GM23248 (cell line): ENCODE results near the gene TAF1C. TPM values are rescaled to one million over a fixed set of nuclear protein-coding genes. Genes with fewer than 3 reads are reported as not detected.

Source experiments
- DNase-seq: peaks from one replicate; pipeline ENCODE4 v3.0.0-alpha.2; 2015
- H2AFZ ChIP-seq: fragments of 200-600 bp; sonication (generic); 2 replicates; pipeline ENCODE4 v1.6.1; 2016; ENCODE audit warnings: antibody characterized with exemption
- H3F3A ChIP-seq: fragments of 200-600 bp; sonication (generic); 2 replicates; pipeline ENCODE4 v1.6.1; 2016; ENCODE audit warnings: mild to moderate bottlenecking, antibody characterized with exemption, mixed run types; ENCODE audit not compliant: insufficient read depth
- H3K27ac ChIP-seq: fragments of 200-600 bp; sonication (generic); 2 replicates; pipeline ENCODE4 v1.5.1; 2016; ENCODE audit warnings: mild to moderate bottlenecking
- H3K27me3 ChIP-seq: fragments of 200-600 bp; sonication (generic); replicated peaks from 2 replicates; pipeline ENCODE4 v1.6.1; 2016; ENCODE audit warnings: mild to moderate bottlenecking; ENCODE audit not compliant: insufficient read depth
- H3K36me3 ChIP-seq: fragments of 200-600 bp; sonication (generic); 2 replicates; pipeline ENCODE4 v1.6.1; 2016; ENCODE audit warnings: low read depth, mild to moderate bottlenecking
- H3K4me1 ChIP-seq: fragments of 200-600 bp; sonication (generic); 2 replicates; pipeline ENCODE4 v1.6.1; 2016; ENCODE audit warnings: mild to moderate bottlenecking; ENCODE audit not compliant: insufficient read depth
- H3K4me2 ChIP-seq: fragments of 200-600 bp; sonication (generic); one replicate; pipeline ENCODE4 v1.6.1; 2016; ENCODE audit warnings: mild to moderate bottlenecking; ENCODE audit not compliant: unreplicated experiment
- H3K4me3 ChIP-seq: fragments of 200-600 bp; sonication (generic); 2 replicates; pipeline ENCODE4 v1.5.1; 2016; ENCODE audit warnings: mild to moderate bottlenecking
- H3K79me2 ChIP-seq: fragments of 200-600 bp; sonication (generic); 2 replicates; pipeline ENCODE4 v1.6.1; 2016; ENCODE audit warnings: mild to moderate bottlenecking; ENCODE audit not compliant: insufficient read depth
- H3K9ac ChIP-seq: fragments of 200-600 bp; sonication (generic); 2 replicates; pipeline ENCODE4 v1.6.1; 2016; ENCODE audit warnings: mild to moderate bottlenecking
- H3K9me2 ChIP-seq: fragments of 200-600 bp; sonication (generic); 2 replicates; pipeline ENCODE4 v1.6.1; 2016; ENCODE audit warnings: mixed run types, mild to moderate bottlenecking, moderate library complexity; ENCODE audit not compliant: insufficient read depth
- H3K9me3 ChIP-seq: fragments of 200-600 bp; sonication (generic); one replicate; pipeline ENCODE4 v1.6.1; 2017; ENCODE audit warnings: low read depth
- H4K20me1 ChIP-seq: fragments of 200-600 bp; sonication (generic); 2 replicates; pipeline ENCODE4 v1.6.0; 2016; ENCODE audit not compliant: insufficient read depth
- EZH2 ChIP-seq: fragments of 200-600 bp; sonication (generic); IDR thresholded peaks from 2 replicates; pipeline ENCODE4 v1.6.1; 2018; ENCODE audit warnings: antibody characterized with exemption, mild to moderate bottlenecking; ENCODE audit not compliant: insufficient read depth, poor library complexity, severe bottlenecking
- EZH2phosphoT487 ChIP-seq: fragments of 200-600 bp; sonication (generic); IDR thresholded peaks from 2 replicates; pipeline ENCODE4 v1.6.1; 2018; ENCODE audit warnings: antibody characterized with exemption, moderate library complexity, mild to moderate bottlenecking, low read depth; ENCODE audit not compliant: insufficient read depth
- WGBS, 2 experiments: methylation state at CpG; one replicate each; pipeline ENCODE4 v1.1.6; 2015 to 2017; ENCODE audit warnings: low lambda C conversion rate in 2 of 2, low coverage in 1 of 2; ENCODE audit errors: missing lambda C conversion rate in 2 of 2; 5-methylcytosine and 5-hydroxymethylcytosine counted together
- in situ Hi-C: fragments of 300-500 bp; cut with MboI; formaldehyde crosslinking; loops from 2 replicates; pipeline ENCODE4 v1.15.0; 2020
- polyA plus RNA-seq: library from polyadenylated mRNA; unstranded; fragments of >200 nt; fragmentation: Nextera tagmentation; extraction: Ambion mirVana; gene quantifications from 2 replicates; pipeline ENCODE4 v1.2.1, GENCODE V29; 2016
- total RNA-seq: library from RNA; depleted of rRNA; stranded (reverse); fragments of >200 nt; shearing (Covaris generic); gene quantifications from 2 replicates; pipeline ENCODE4 v1.2.3, GENCODE V29; 2014

Gene TAF1C
- total and polyA plus RNA-seq, 2 experiments from 2014 or later: 18.1 to 31.5 TPM

DNA sequence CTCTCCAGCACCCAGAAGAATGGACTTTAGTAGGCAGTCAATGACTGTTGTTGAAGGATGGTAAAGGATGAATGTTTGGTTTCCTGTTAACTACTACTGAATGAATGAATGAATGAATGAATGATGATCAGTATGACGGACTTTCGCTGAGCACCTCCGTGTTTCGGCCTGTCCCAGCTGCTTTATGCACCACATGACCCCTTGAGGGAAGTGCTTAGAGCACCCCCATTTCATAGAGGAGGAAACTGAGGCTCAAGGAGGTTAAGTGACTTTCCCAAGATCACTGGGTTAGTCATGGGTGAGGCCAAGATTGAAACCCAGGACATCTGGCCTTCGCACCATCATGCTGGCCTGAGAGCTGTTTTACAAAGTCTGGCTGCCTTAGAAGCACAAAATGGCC, 46.1 kb upstream of the TAF1C start:
- no peaks in the 10 kb centered on the region for H3F3A ChIP-seq
- H3K4me2 ChIP-seq: no peak overlapping the region
- no peaks in the 10 kb centered on the region for H3K9me2 ChIP-seq
- no peaks in the 10 kb centered on the region for H3K79me2 ChIP-seq
- in situ Hi-C loops: no loop called here
- peaks cover 4% of the 10 kb centered on the region; the same call in 1 of the 2 replicates for H3K27me3 ChIP-seq
- no peaks in the 10 kb centered on the region for H3K36me3 ChIP-seq
- H3K9me3 ChIP-seq: no peaks in the 10 kb centered on the region
- 87 to 88% methylated on average over 5 of the region's 5 CpGs for WGBS, 2 experiments
- TF ChIP-seq EZH2phosphoT487 (no peak), EZH2 (no peak)
- no peak for DNase-seq
- no peaks in the 10 kb centered on the region for H4K20me1 ChIP-seq
- H3K4me3 ChIP-seq: no peak overlapping the region
- H3K27ac ChIP-seq: no peak overlapping the region
- no peak overlapping the region for H2AFZ ChIP-seq
- no peak overlapping the region for H3K9ac ChIP-seq
- peaks cover 17% of the 10 kb centered on the region for H3K4me1 ChIP-seq

DNA sequence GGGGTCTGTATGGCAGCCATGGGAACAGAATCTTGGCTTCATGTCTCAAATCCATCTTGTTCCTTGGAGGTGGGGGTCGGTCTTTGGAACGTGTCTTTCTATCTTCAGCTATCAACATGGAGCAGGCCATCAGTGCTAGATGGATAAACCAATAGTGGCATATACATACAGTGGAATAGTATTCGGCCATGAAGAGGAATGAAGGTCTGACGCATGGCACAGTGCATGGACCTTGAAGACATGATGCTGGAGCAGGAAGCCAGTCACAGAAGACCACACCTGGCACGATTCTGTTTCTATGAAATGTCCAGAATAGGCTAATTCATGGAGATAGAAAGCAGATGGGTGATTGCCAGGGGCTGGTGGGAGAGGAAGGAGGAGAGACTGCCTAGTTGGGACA, 45.2 kb upstream of the TAF1C start:
- H3K27ac ChIP-seq: no peak overlapping the region
- in situ Hi-C loops: no loop called here
- H2AFZ ChIP-seq: no peak overlapping the region
- no peak for TF ChIP-seq EZH2phosphoT487
- TF ChIP-seq EZH2: no peak
- H3K79me2 ChIP-seq: no peaks in the 10 kb centered on the region
- no peak overlapping the region for H3K4me3 ChIP-seq
- no peaks in the 10 kb centered on the region for H4K20me1 ChIP-seq
- no peaks in the 10 kb centered on the region for H3K36me3 ChIP-seq
- WGBS, 2 experiments: 88 to 89% methylated on average over 5 of the region's 5 CpGs
- DNase-seq: no peak
- H3K9me3 ChIP-seq: no peaks in the 10 kb centered on the region
- no peaks in the 10 kb centered on the region for H3F3A ChIP-seq
- no peak overlapping the region for H3K9ac ChIP-seq
- no peak overlapping the region for H3K4me2 ChIP-seq
- no peaks in the 10 kb centered on the region for H3K9me2 ChIP-seq
- H3K27me3 ChIP-seq: no peaks in the 10 kb centered on the region; the same call in 1 of the 2 replicates
- peaks cover 22% of the 10 kb centered on the region for H3K4me1 ChIP-seq

DNA sequence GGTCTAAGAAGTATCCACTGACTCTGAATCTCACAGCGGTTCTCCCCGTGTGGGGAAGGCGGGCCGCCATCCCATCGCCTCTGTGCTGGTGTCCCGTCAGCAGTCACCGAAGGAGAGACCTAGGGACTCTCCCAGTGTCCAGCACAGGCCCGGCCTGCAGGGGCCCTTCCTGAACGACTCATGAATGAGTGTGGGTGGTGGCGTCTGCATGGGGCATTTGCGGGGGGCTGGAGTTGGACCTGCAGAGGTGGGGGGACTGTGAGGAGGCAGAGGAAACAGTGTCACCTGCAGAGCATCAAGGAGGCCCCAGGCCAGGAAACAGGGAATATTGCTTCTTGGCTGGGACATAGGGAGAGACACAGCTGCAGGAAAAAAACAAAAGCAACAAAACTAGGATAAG, 42.6 kb upstream of the TAF1C start:
- no peaks in the 10 kb centered on the region for H3K9me3 ChIP-seq
- no peaks in the 10 kb centered on the region for H3K36me3 ChIP-seq
- no peak overlapping the region for H3K27ac ChIP-seq
- H3K4me3 ChIP-seq: no peak overlapping the region
- H3K9me2 ChIP-seq: no peaks in the 10 kb centered on the region
- no peak overlapping the region for H2AFZ ChIP-seq
- DNase-seq: no peak
- in situ Hi-C loops: no loop called here
- no peaks in the 10 kb centered on the region for H3K79me2 ChIP-seq
- H4K20me1 ChIP-seq: no peaks in the 10 kb centered on the region
- no peak overlapping the region for H3K9ac ChIP-seq
- WGBS, 2 experiments: 89 to 90% methylated on average over 10 to 11 of the region's 11 CpGs
- TF ChIP-seq EZH2phosphoT487: no peak
- no peak for TF ChIP-seq EZH2
- no peaks in the 10 kb centered on the region for H3F3A ChIP-seq
- peaks cover 22% of the 10 kb centered on the region for H3K4me1 ChIP-seq
- H3K4me2 ChIP-seq: no peak overlapping the region
- no peaks in the 10 kb centered on the region for H3K27me3 ChIP-seq

DNA sequence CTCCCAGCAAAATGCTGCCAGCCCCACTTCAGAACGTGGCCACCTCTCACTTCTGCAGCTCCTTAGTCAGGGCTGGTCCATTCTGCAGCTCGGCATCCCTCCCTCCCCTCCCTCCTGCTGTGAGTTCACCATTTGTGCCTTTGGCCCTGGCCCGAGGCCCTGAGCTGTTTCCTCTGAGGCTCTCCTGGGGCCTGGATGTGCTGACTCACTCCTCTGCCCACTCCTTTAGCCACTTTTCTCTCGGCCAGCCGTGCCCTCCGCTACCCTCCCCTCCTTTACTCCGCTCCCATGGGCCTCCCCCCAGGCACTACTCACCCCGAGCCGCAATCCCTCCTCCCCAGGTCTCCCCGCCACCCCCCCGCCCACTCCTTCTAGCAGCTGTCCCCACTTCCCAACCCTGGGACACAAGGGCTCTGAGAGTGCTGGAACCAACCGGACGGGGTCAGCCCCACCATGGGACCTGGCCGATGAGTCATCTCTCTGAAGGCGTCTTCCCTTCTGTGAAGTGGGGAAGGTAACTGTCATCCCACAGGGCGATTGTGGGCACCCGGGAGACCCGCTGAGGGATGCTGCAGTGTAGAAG, 41.5 kb upstream of the TAF1C start:
- H3K9ac ChIP-seq: peak overlapping the region; percentile 48
- peak overlapping the region; percentile 45 for H3K27ac ChIP-seq
- H2AFZ ChIP-seq: peak overlapping the region; percentile 56

More for the DNA sequence above, 41.5 kb upstream of the TAF1C start:
- Histone ChIP-seq H3K4me1 (peaks cover 22% of the 10 kb centered on the region), H3K4me3 (peak overlapping the region; percentile 28; the same call in 1 of the 2 replicates), H3K27me3 (no peaks in the 10 kb centered on the region), H3F3A (no peaks in the 10 kb centered on the region), H3K4me2 (peak overlapping the region; percentile 59), H3K79me2 (no peaks in the 10 kb centered on the region), H3K9me3 (no peaks in the 10 kb centered on the region), H3K36me3 (no peaks in the 10 kb centered on the region), H3K9me2 (no peaks in the 10 kb centered on the region), H4K20me1 (no peaks in the 10 kb centered on the region)
- WGBS, 2 experiments: 6 to 7% methylated on average over 12 to 18 of the region's 18 CpGs
- peak; percentile 98 for DNase-seq
- in situ Hi-C loops: no loop called here
- no peak for TF ChIP-seq EZH2
- no peak for TF ChIP-seq EZH2phosphoT487
